ENCODE measurements around the gene TCEA3. TPM values are rescaled to one million over a fixed set of nuclear protein-coding genes. Genes with fewer than 3 reads are reported as not detected.

The TCEA3 gene
- total and polyA plus RNA-seq, 2 of the 4 experiments (the other 2 are of a cell fraction) = 3.0 to 6.3 TPM

GRCh38 chr1:23433122-23433521 is 8.6 kb upstream of the TCEA3 start:
- Histone ChIP-seq H3K23ac (ENCODE audit: low read depth, low read length) (no peak overlapping the region), H2AFZ (replicated peaks; ENCODE audit: low read length, poor library complexity) (no peak overlapping the region), H3K14ac (replicated peaks; ENCODE audit: low read depth, low read length) (no peak overlapping the region), H3K79me1 (ENCODE audit: low read depth in 1 of 2, low read length in 2 of 2) (no peaks in the 10 kb centered on the region), H3K27ac (ENCODE audit: insufficient read depth, low read length) (no peak overlapping the region), H2BK15ac (ENCODE audit: low read depth, low read length) (no peak overlapping the region), H3K4ac (ENCODE audit: low read depth, low read length) (no peak overlapping the region), H3K9ac (ENCODE audit: low read depth, low read length) (no peak overlapping the region), H3K56ac (ENCODE audit: extremely low read depth, insufficient read depth, low read length) (no peak overlapping the region), H3K27me3 (ENCODE audit: control insufficient read depth, insufficient read depth, low read length) (no peaks in the 10 kb centered on the region), H4K8ac (ENCODE audit: low read depth in 2 of 2, low read length in 2 of 2) (no peak overlapping the region), H4K5ac (ENCODE audit: low read depth, low read length) (no peak overlapping the region), H3K36me3 (ENCODE audit: control insufficient read depth, insufficient read depth, low read length) (peaks cover 58% of the 10 kb centered on the region), H3K18ac (ENCODE audit: low read depth, low read length) (no peak overlapping the region), H3K4me1 (ENCODE audit: control insufficient read depth, insufficient read depth, low read length) (no peaks in the 10 kb centered on the region), H2BK120ac (ENCODE audit: low read depth, low read length) (no peak overlapping the region), H4K91ac (ENCODE audit: insufficient read depth, low read depth, low read length) (no peak overlapping the region), H3K9me1 (ENCODE audit: insufficient read depth, low read length) (peaks cover 3% of the 10 kb centered on the region), H2AK5ac (ENCODE audit: low read depth, low read length) (no peak overlapping the region), H3K4me3 (ENCODE audit: insufficient read depth, low read depth, low read length) (no peak overlapping the region), H3K4me2 (ENCODE audit: low read depth, low read length) (no peak overlapping the region), H2AK9ac (replicated peaks; ENCODE audit: low read depth, low read length, poor library complexity) (no peak overlapping the region), H4K20me1 (ENCODE audit: insufficient read depth, low read length) (no peaks in the 10 kb centered on the region), H2BK20ac (ENCODE audit: low read depth, low read length) (no peak overlapping the region), H2BK5ac (ENCODE audit: low read depth, low read length, poor library complexity, severe bottlenecking) (no peak overlapping the region), H3K9me3 (ENCODE audit: control insufficient read depth, insufficient read depth, low read length) (no peaks in the 10 kb centered on the region)
- no peak for ATAC-seq (ENCODE audit: low read depth)
- dilution Hi-C loops (cut with HindIII; ENCODE audit: low sequenced_read_pairs, unreplicated experiment) = no loop called here
- no peak for TF ChIP-seq RFX5 (IDR thresholded peaks at IDR 0.05; ENCODE audit: low read depth, low read length)
- no peak for TF ChIP-seq USF2 (IDR thresholded peaks at IDR 0.05; ENCODE audit: low read depth, low read length)
- no peak for TF ChIP-seq MAFK (IDR thresholded peaks at IDR 0.05; ENCODE audit: low read depth, low read length)
- TF ChIP-seq POLR2A (IDR thresholded peaks at IDR 0.05; ENCODE audit: low read depth, low read length) = no peak
- no peak for TF ChIP-seq RCOR1 (IDR thresholded peaks at IDR 0.05; ENCODE audit: insufficient replicate concordance, low read length)
- no peak for TF ChIP-seq ELK1 (IDR thresholded peaks at IDR 0.05; ENCODE audit: borderline replicate concordance, low read depth, low read length)
- no peak for TF ChIP-seq RAD21 (IDR thresholded peaks at IDR 0.05; ENCODE audit: low read length)
- TF ChIP-seq MAZ (IDR thresholded peaks at IDR 0.05; ENCODE audit: borderline replicate concordance, low read depth, low read length) = no peak
- TF ChIP-seq CEBPB (IDR thresholded peaks at IDR 0.05; ENCODE audit: low read depth, low read length) = no peak
- TF ChIP-seq SMC3 (IDR thresholded peaks at IDR 0.05; ENCODE audit: low read depth, low read length) = no peak
- TF ChIP-seq FOS (IDR thresholded peaks at IDR 0.05; ENCODE audit: low read depth, low read length) = no peak
- no peak for TF ChIP-seq CHD1 (IDR thresholded peaks at IDR 0.05; ENCODE audit: low read depth, low read length)
- no peak for TF ChIP-seq CTCF (conservative IDR thresholded peaks at IDR 0.05; ENCODE audit: low read depth, low read length)
- no peak for TF ChIP-seq MXI1 (IDR thresholded peaks at IDR 0.05; ENCODE audit: borderline replicate concordance, low read depth, low read length)
- no peak for TF ChIP-seq NFE2L2 (IDR thresholded peaks at IDR 0.05; ENCODE audit: low read depth, low read length)
- TF ChIP-seq BHLHE40 (IDR thresholded peaks at IDR 0.05; ENCODE audit: low read depth, low read length) = no peak
- ChIA-PET POLR2A (ENCODE audit: unreplicated experiment) (no interaction called here), CTCF (no interaction called here)
- WGBS, 2 experiments (ENCODE audit: extremely low coverage in 2 of 2, insufficient read length in 1 of 2) = 96% methylated on average over 5 of the region's 10 CpGs; no CpG with 5 or more reads in 1 of the 2 experiments
- intact Hi-C loops (cut with micrococcal nuclease) = no loop called here
- no peak for DNase-seq
- BruUV-seq (replicated peaks) = no TSS peak
- in situ Hi-C loops (cut with MboI; ENCODE audit: low sequenced_read_pairs) = no loop called here

Measured in IMR-90 (cell line).